HG02678 (cell line): ENCODE results near the gene FBN1.

Experiments
- ATAC-seq: cut with Tn5 transposase; IDR thresholded peaks from one replicate; pipeline ENCODE4 v1.9.1; 2021; ENCODE audit warnings: mild to moderate bottlenecking, moderate library complexity; ENCODE audit not compliant: unreplicated experiment

The FBN1 gene

GRCh38 chr15:48409623-48410022 is 235.9 kb downstream of the FBN1 start:
- no peak for ATAC-seq

DNA sequence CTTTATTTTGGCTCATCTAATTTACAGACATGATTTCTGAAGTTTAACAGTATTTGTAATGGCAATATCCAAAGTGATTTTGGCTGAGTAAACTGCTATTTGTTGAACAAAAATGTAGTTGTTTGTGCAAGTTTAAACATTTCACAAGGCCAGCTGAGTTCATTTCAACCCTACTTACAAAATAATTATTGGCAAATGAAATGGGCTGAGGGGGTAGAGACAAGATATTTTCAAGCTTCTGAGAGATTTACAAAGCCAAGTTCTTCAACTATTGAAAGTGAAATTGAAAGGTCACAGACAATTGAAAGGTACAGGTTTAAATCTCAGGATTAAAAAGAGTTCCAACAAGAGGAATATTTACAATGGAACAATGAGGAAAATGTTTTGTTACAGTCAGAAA is 237.2 kb downstream of the FBN1 start:
- no peak for ATAC-seq

GRCh38 chr15:48407646-48408045 is 237.9 kb downstream of the FBN1 start:
- no peak for ATAC-seq

- ATAC-seq = no peak
These were observed 238.6 kb downstream of the FBN1 start for GRCh38 chr15:48406911-48407310.

- no peak for ATAC-seq
These were observed 239.1 kb downstream of the FBN1 start for GRCh38 chr15:48406266-48406891.

DNA sequence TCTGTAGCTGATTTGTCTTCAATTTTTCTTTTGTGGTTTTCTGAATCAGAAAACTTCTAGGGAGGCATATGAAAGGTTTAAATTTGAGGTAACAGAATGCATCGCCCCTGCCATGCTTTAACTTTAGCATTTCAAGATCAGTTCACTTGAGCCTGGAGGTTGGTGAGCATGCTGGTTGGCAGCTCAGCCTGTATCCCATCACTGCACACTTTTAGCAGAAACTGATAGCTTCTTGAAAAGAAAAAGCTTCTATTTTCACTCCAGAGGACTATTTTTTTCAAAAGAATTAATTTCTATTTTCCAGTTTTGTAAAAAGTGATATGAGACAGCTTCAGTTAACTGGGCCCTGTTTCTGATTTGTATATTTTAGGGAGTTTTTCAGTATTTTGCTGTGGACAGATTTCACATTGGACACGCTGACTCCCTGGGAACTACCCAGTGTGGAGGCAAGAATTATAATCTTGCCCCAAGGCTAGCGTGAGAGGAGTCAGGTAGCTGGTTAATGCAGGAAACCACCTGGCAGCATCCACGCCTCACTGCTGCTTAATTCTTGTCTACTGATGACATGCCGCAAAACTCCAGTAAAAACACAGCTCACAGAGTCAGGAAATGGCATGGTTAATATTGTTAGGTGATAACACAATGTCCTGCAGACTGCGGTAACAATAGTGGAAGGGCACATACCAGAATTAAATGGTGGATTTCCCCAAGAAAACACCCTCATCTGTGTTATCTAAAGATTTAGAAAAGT is 242.9 kb downstream of the FBN1 start:
- no peak for ATAC-seq

- no peak for ATAC-seq
These were observed 245.4 kb downstream of the FBN1 start for GRCh38 chr15:48400086-48400485.

DNA sequence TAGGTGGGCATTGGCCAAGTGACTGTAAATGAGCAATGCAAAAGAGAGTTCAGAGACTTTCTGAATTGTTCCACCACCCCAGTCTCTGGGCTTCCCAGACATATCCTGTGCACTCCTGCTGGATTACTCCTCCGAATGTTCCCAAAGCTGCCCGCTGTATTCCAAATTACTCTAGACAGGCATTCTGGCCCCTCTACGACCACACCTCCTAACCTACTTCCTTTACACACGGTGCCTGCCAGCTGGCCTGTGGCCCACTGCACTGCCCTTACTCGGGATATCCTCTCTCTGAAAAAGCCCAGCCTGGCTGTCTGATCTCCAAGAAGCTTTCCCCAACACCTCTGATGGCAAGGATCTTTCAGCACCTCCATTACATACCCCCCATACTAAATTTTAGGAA is 247.7 kb downstream of the FBN1 start:
- no peak for ATAC-seq

- no peak for ATAC-seq
These were observed 249.5 kb downstream of the FBN1 start for GRCh38 chr15:48396020-48396419.

DNA sequence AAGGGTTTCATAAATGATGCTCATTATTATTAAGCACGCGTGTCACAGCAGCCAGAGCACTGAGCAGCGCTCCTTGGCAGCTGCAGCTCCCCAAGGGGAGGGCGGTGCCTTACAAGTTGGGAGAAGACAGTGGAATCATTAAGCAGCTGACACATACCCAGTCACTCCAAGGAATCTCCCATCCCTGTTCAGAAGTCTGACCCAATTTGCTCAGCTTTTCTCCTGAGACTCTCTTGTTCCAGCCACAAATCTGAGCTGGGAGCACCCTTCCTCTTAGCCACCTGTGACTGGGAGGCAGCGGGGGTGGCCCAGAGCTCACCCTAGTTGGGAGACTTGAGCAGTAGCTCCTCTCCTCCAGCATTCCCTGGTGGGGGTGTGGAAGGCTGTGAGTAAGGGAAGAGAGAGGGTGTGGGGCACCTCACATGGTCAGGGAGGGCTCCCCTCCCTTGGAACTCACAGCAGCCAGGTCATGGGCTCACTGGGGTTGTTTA is 249.9 kb downstream of the FBN1 start:
- no peak for ATAC-seq

DNA sequence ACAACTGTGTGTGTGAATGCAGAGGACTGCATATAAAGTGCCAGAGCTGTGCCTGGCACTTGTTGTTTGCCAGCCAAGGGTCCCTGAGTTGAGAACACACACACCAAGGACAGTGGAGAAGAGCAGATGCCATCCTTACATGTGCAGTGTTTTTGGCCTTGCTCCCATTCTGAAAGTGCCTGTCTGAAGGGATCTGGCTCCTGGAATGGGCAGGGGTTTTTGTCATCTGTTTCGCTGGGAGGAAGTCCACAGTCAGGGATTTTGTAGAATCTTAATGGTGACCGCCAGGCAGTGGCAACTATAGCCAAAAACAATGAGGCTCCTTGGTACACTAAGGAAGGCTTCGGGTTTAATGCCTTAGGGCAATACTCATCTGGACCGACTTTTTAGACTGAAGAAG is 250.5 kb downstream of the FBN1 start:
- ATAC-seq = no peak

DNA sequence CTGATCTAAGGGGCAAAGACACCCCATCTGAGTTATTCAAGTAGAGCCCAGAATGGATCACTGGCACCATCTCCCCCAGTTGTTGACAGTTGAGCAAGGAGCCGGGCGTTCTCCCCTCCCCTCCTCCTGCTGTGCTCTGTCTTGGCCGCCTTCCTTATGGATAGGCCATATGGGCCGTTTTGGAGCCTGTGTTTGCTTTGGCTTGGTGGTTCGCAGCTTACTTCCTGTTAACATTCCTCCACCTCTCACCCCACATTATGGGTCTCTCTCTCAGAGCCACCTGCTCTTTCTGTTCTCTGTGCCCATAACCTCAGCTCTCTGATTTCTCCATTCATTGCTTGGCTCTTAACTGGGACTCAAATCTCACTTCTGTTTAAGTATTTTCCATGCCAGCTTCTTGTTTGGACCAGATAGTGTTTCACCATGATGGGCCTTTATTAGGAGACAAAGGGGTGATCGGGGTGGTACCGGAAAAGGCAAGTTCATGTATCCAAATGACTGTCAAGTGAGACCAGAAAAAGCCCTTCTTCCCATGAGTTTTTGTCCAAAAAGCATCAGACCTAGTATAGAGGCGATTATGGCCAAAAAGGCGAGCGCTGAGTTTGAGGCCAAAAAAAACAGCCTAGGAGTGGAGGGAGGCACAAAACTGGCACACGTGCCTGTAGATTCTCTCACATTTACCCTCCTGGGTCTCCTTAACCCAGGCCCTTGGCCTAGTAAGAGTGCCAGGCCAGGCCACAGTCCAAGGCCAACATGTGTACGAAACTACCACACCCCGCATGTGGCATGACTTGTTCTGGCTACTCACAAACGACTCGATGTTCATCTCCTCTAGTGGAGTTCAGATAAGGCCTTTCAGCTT is 251.6 kb downstream of the FBN1 start:
- no peak for ATAC-seq

DNA sequence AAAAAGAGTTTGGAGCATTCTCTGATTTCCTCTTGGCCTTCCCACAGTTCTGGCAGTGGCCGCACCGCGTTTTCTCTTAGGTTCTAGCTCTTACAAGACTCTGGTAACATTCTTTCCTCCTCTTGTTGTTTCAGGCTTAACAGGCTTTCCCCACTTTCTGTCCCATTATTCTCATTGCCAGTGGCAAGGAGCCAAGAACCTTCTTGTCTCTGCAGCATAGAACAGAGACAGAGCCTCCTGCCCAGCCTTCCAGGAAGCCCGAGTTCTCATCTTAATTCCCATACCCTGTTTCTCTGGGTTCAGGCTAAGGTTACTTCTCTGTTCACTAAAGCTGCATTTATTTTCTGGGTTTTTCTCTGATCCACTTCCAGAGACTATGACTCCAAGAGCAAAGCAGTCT is 253.2 kb downstream of the FBN1 start:
- no peak for ATAC-seq

DNA sequence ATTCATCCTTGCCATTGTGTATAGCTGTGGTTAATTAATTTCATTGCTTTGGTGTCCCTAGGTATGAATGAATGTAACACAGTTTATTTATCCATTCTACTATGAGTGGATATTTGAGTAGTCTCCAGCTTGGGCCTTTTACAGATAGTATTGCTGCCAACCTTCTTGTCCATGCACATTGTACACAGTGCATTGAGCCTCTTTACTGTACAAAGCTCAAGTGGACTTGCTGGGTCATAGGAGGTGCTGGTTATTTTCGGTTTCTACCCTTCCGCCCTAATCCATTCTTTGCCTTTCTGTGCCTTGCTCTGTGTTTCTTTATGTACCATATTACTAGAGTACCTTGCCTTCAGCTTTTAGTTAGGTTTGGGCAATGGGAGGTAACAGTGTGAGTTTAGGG is 253.6 kb downstream of the FBN1 start:
- ATAC-seq = no peak

DNA sequence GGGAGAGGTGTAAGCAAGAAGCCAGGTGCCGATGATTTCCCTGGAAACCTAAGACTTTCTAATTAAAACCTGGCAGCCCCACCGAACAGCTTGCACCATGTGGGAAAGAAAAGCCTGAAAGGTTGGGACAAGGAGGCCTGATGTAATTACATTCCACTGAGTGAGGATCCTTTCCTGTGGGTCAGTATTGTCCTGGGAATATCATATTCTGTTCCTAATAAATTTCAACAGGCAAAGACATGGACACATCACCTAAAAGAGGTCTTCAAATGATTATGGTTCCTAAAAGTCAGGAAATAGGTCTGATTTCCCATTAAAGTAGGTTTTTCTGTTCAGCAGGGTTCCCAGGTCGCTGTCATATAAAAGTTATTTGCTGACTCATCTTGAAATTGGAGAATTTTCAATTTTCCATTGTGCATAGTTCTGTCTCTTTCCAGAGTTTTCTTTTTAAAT is 255.8 kb downstream of the FBN1 start:
- ATAC-seq = no peak

- no peak for ATAC-seq
These were observed 256.6 kb downstream of the FBN1 start for GRCh38 chr15:48388910-48389309.

- ATAC-seq = no peak
These were observed 257.3 kb downstream of the FBN1 start for GRCh38 chr15:48388016-48388851.

DNA sequence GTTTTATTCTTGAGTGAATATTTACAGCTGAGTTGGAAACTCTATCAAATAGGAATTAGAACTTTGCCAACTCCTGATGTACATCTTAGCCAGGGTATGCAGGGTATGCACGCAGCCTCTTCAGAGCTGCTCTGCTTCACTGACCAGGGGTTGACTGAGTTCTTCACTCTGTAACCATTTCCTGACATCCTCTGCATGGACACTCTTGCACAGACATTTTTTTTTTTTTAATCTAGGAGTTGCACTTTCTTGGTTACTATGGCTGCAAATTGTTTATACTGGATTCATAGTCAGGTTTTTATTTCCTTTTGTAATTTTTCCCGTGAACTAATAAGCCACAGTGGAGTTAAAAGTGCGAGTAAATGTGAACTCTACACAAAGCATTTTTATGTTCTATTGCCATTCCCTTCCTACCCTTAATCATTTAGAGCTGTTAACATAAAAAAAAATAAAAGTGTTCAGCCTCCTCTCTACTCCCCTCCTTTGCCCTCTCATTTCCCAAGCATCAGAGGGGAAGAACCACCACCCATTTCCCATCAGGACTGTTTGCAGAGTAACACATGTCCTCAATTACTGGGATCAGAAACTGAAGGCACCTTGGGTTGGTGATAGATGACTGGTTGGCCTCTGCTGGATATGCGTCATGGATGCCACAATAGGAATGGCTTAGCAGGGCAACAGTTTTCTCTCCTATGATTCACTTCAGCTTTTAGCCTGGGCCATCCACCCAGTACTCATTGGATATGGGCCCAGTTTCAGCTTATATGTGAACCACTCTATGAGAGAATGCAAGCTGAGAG is 260.3 kb downstream of the FBN1 start:
- ATAC-seq = no peak

- no peak for ATAC-seq
These were observed 260.9 kb downstream of the FBN1 start for GRCh38 chr15:48384616-48385015.

DNA sequence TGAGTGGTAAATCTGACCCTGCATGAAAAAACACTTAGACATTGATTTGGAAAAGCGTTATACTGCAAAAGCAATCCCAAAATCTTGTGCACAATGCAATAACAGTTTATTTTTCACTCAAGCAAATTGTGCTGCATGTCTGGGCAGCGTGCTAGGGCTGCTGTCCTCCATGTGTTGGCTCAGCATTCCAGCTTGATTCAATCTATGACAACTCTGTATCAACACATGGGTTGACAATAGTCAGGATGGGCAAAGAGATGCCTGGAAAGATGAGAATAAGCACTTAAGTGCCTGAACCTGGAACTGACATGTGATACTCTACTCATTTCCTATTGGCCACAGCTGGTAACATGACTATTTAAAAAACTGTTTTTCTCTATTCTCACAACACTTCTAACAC is 262.5 kb downstream of the FBN1 start:
- no peak for ATAC-seq
